Measurements from ENCODE around the gene CDK5RAP2. TPM values are rescaled to one million over a fixed set of nuclear protein-coding genes. Genes with fewer than 3 reads are reported as not detected.

Gene CDK5RAP2
- total RNA-seq, 2 donors from 2014 or later, result 31.9 to 45.8 TPM

- Histone ChIP-seq H3K9me3 (no peaks in the 10 kb centered on the region), H3K27ac (no peak overlapping the region), H3K4me3 (no peak overlapping the region), H3K4me1 (no peaks in the 10 kb centered on the region), H3K36me3 (no peaks in the 10 kb centered on the region), H3K9ac (ENCODE audit: low read depth in 2 of 2, low read length in 2 of 2) (no peak overlapping the region), H3K27me3 (no peaks in the 10 kb centered on the region)
- no peak for TF ChIP-seq CTCF (IDR thresholded peaks at IDR 0.05)
- DNase-seq, result no peak
- intact Hi-C loops (cut with DNase I), result no loop called here
These were observed 8.3 kb downstream of the CDK5RAP2 start for GRCh38 chr9:120571443-120572257.

- TF ChIP-seq CTCF (IDR thresholded peaks at IDR 0.05), result no peak
- no peak overlapping the region for H3K27ac ChIP-seq
- no peak overlapping the region for H3K4me3 ChIP-seq
- no peaks in the 10 kb centered on the region for H3K4me1 ChIP-seq
- intact Hi-C loops (cut with DNase I), result no loop called here
- no peak overlapping the region for H3K9ac ChIP-seq (ENCODE audit: low read depth in 2 of 2, low read length in 2 of 2)
- H3K9me3 ChIP-seq, result no peaks in the 10 kb centered on the region
- no peaks in the 10 kb centered on the region for H3K36me3 ChIP-seq
- no peaks in the 10 kb centered on the region for H3K27me3 ChIP-seq
- no peak for DNase-seq
These were observed 9.7 kb downstream of the CDK5RAP2 start for GRCh38 chr9:120570296-120570695.

GRCh38 chr9:120569556-120569955 lies 10.4 kb downstream of the CDK5RAP2 start:
- intact Hi-C loops (cut with DNase I), result no loop called here
- no peak overlapping the region for H3K4me3 ChIP-seq
- H3K27me3 ChIP-seq, result no peaks in the 10 kb centered on the region
- H3K27ac ChIP-seq, result no peak overlapping the region
- H3K9ac ChIP-seq (ENCODE audit: low read depth in 2 of 2, low read length in 2 of 2), result no peak overlapping the region
- no peak for DNase-seq
- H3K36me3 ChIP-seq, result no peaks in the 10 kb centered on the region
- H3K4me1 ChIP-seq, result no peaks in the 10 kb centered on the region
- TF ChIP-seq CTCF (IDR thresholded peaks at IDR 0.05), result no peak
- H3K9me3 ChIP-seq, result no peaks in the 10 kb centered on the region

- Histone ChIP-seq H3K27ac (no peak overlapping the region), H3K4me1 (no peaks in the 10 kb centered on the region), H3K4me3 (no peak overlapping the region), H3K27me3 (no peaks in the 10 kb centered on the region), H3K36me3 (no peaks in the 10 kb centered on the region), H3K9me3 (no peaks in the 10 kb centered on the region), H3K9ac (ENCODE audit: low read depth in 2 of 2, low read length in 2 of 2) (no peak overlapping the region)
- TF ChIP-seq CTCF (IDR thresholded peaks at IDR 0.05), result no peak
- no peak for DNase-seq
- intact Hi-C loops (cut with DNase I), result no loop called here
These were observed 11.2 kb downstream of the CDK5RAP2 start for GRCh38 chr9:120568816-120569215.

- Histone ChIP-seq H3K4me3 (no peak overlapping the region), H3K27me3 (no peaks in the 10 kb centered on the region), H3K9me3 (no peaks in the 10 kb centered on the region), H3K9ac (ENCODE audit: low read depth in 2 of 2, low read length in 2 of 2) (no peak overlapping the region), H3K27ac (no peak overlapping the region), H3K36me3 (no peaks in the 10 kb centered on the region), H3K4me1 (no peaks in the 10 kb centered on the region)
- no peak for DNase-seq
- no peak for TF ChIP-seq CTCF (IDR thresholded peaks at IDR 0.05)
- intact Hi-C loops (cut with DNase I), result no loop called here
These were observed 12.1 kb downstream of the CDK5RAP2 start for GRCh38 chr9:120567874-120568273.
